Thymus (tissue), 11 donors: ENCODE results near the gene TSTD2. TPM values are rescaled to one million over a fixed set of nuclear protein-coding genes. Genes with fewer than 3 reads are reported as not detected.

Source experiments
- DNase-seq, 9 donors: peaks; one replicate each; pipeline ENCODE4 v3.0.0-alpha.2; 2013; ENCODE audit warnings: low spot score in 9 of 9, low read depth in 6 of 9, missing footprints in 1 of 9
- H3K27ac ChIP-seq, 2 donors: one replicate each; pipeline ENCODE4 v1.5.1; 2013; ENCODE audit warnings: control low read depth in 1 of 2, low read depth in 1 of 2, low read length in 1 of 2, mild to moderate bottlenecking in 1 of 2, moderate library complexity in 1 of 2
- H3K27me3 ChIP-seq, 2 donors: one replicate each; pipeline ENCODE4 v1.5.1; 2013; ENCODE audit warnings: low read length in 1 of 2; ENCODE audit not compliant: control insufficient read depth in 2 of 2, insufficient read depth in 1 of 2
- H3K36me3 ChIP-seq, 2 donors: one replicate each; pipeline ENCODE4 v1.5.1; 2013; ENCODE audit warnings: low read length in 1 of 2, mild to moderate bottlenecking in 1 of 2, moderate library complexity in 1 of 2; ENCODE audit not compliant: control insufficient read depth in 2 of 2, insufficient read depth in 2 of 2
- H3K4me1 ChIP-seq, 2 donors: one replicate each; pipeline ENCODE4 v1.5.1; 2013; ENCODE audit warnings: low read length in 2 of 2; ENCODE audit not compliant: control insufficient read depth in 2 of 2, insufficient read depth in 2 of 2
- H3K4me3 ChIP-seq, 2 donors: one replicate each; pipeline ENCODE4 v1.5.1; 2013; ENCODE audit warnings: low read length in 2 of 2, control low read depth in 1 of 2, mild to moderate bottlenecking in 1 of 2
- H3K9me3 ChIP-seq, 2 donors: one replicate each; pipeline ENCODE4 v1.5.1; 2013; ENCODE audit warnings: low read length in 1 of 2, mild to moderate bottlenecking in 1 of 2; ENCODE audit not compliant: control insufficient read depth in 2 of 2, insufficient read depth in 1 of 2
- WGBS: extraction: QIAGEN DNeasy Blood & Tissue Kit; methylation state at CpG from one replicate; pipeline ENCODE4 v1.1.7; 2013; 5-methylcytosine and 5-hydroxymethylcytosine counted together
- polyA plus RNA-seq: library from polyadenylated mRNA; stranded (reverse); fragments of 200-250 nt; gene quantifications from one replicate; pipeline ENCODE4 v1.2.3, GENCODE V29; 2013
- total RNA-seq: library from RNA; stranded (reverse); fragments of 120-200 nt; gene quantifications from one replicate; pipeline ENCODE4 v1.2.4, GENCODE V29; 2013
- donor health status: healthy.

Gene TSTD2
- total and polyA plus RNA-seq, 2 donors, result 16.0 to 19.6 TPM

- 97% methylated on average over 2 of the region's 2 CpGs for WGBS
- no peak overlapping the region for H3K27ac ChIP-seq
- H3K36me3 ChIP-seq, result peaks cover 5 to 37% of the 10 kb centered on the region in 2 donors
- H3K4me3 ChIP-seq, result no peak overlapping the region
- no peaks in the 10 kb centered on the region for H3K27me3 ChIP-seq
- peaks cover 5 to 8% of the 10 kb centered on the region in 2 donors for H3K4me1 ChIP-seq
- no peak for DNase-seq
- no peaks in the 10 kb centered on the region for H3K9me3 ChIP-seq
Measured at GRCh38 chr9:97640325-97640724, 7.2 kb upstream of the TSTD2 start.

GRCh38 chr9:97638666-97639065 is 5.5 kb upstream of the TSTD2 start:
- Histone ChIP-seq H3K9me3 (no peaks in the 10 kb centered on the region), H3K36me3 (peaks cover 4 to 25% of the 10 kb centered on the region in 2 donors), H3K4me3 (no peak overlapping the region), H3K4me1 (peaks cover 16% of the 10 kb centered on the region in 2 donors), H3K27me3 (no peaks in the 10 kb centered on the region), H3K27ac (no peak overlapping the region)
- 96% methylated on average over 3 of the region's 3 CpGs for WGBS
- DNase-seq, result no peak

- DNase-seq, result no peak
- Histone ChIP-seq H3K9me3 (no peaks in the 10 kb centered on the region), H3K36me3 (peaks cover 0 to 8% of the 10 kb centered on the region in 2 donors), H3K4me3 (no peak overlapping the region), H3K27ac (no peak overlapping the region), H3K27me3 (no peaks in the 10 kb centered on the region), H3K4me1 (peaks cover 16 to 19% of the 10 kb centered on the region in 2 donors)
- 88% methylated on average over 3 of the region's 3 CpGs for WGBS
Measured at GRCh38 chr9:97636903-97637302, 3.7 kb upstream of the TSTD2 start.

GRCh38 chr9:97635026-97635425 is 1.9 kb upstream of the TSTD2 start:
- peaks cover 16 to 21% of the 10 kb centered on the region in 2 donors for H3K4me1 ChIP-seq
- no peak for DNase-seq
- H3K36me3 ChIP-seq, result peaks cover 0 to 3% of the 10 kb centered on the region in 2 donors
- WGBS, result 85% methylated on average over 7 of the region's 7 CpGs
- no peak overlapping the region for H3K27ac ChIP-seq
- H3K27me3 ChIP-seq, result no peaks in the 10 kb centered on the region
- H3K9me3 ChIP-seq, result no peaks in the 10 kb centered on the region
- peak overlapping the region; percentile 31 to 96 for H3K4me3 ChIP-seq

- Histone ChIP-seq H3K27ac (peak overlapping the region; percentile 94 to 99), H3K27me3 (no peaks in the 10 kb centered on the region), H3K36me3 (peaks cover 0 to 3% of the 10 kb centered on the region in 2 donors), H3K4me3 (peak overlapping the region; percentile 81 to 96), H3K4me1 (peaks cover 16 to 21% of the 10 kb centered on the region in 2 donors), H3K9me3 (no peaks in the 10 kb centered on the region)
- WGBS, result under 1% methylated on average over 43 of the region's 43 CpGs
- peak; percentile 11 to 69 (median 25) for DNase-seq
Measured at GRCh38 chr9:97633859-97634490, 807 bp upstream of the TSTD2 start.

GRCh38 chr9:97632248-97632984 is 752 bp downstream of the TSTD2 start:
- Histone ChIP-seq H3K27ac (peak overlapping the region; percentile 94 to 99), H3K27me3 (no peaks in the 10 kb centered on the region), H3K4me3 (peak overlapping the region; percentile 81 to 96), H3K9me3 (no peaks in the 10 kb centered on the region), H3K36me3 (no peaks in the 10 kb centered on the region), H3K4me1 (peaks cover 16 to 25% of the 10 kb centered on the region in 2 donors)
- WGBS, result 2% methylated on average over 27 of the region's 27 CpGs
- peak in 3 of 9 donors; percentile 32 to 62 (median 58) for DNase-seq

- Histone ChIP-seq H3K4me3 (no peak overlapping the region), H3K36me3 (peaks cover 0 to under 1% of the 10 kb centered on the region in 2 donors), H3K4me1 (peaks cover 9 to 22% of the 10 kb centered on the region in 2 donors), H3K9me3 (no peaks in the 10 kb centered on the region), H3K27me3 (no peaks in the 10 kb centered on the region), H3K27ac (no peak overlapping the region)
- DNase-seq, result no peak
Measured at GRCh38 chr9:97630591-97630990, 2.6 kb downstream of the TSTD2 start.

GRCh38 chr9:97629156-97629555 is 4.0 kb downstream of the TSTD2 start:
- no peaks in the 10 kb centered on the region for H3K9me3 ChIP-seq
- H3K36me3 ChIP-seq, result peaks cover 3 to 5% of the 10 kb centered on the region in 2 donors
- no peaks in the 10 kb centered on the region for H3K27me3 ChIP-seq
- H3K4me3 ChIP-seq, result no peak overlapping the region
- H3K27ac ChIP-seq, result no peak overlapping the region
- peaks cover 0 to 9% of the 10 kb centered on the region in 2 donors for H3K4me1 ChIP-seq
- DNase-seq, result no peak

GRCh38 chr9:97628668-97629067 is 4.5 kb downstream of the TSTD2 start:
- H3K27me3 ChIP-seq, result no peaks in the 10 kb centered on the region
- no peak overlapping the region for H3K4me3 ChIP-seq
- H3K27ac ChIP-seq, result no peak overlapping the region
- peaks cover 0 to 9% of the 10 kb centered on the region in 2 donors for H3K4me1 ChIP-seq
- DNase-seq, result no peak
- WGBS, result 95% methylated on average over 3 of the region's 3 CpGs
- peaks cover 4 to 5% of the 10 kb centered on the region in 2 donors for H3K36me3 ChIP-seq
- H3K9me3 ChIP-seq, result no peaks in the 10 kb centered on the region
